Peyer's patch (tissue), 4 donors: ENCODE measurements around the gene HECTD4. TPM values are rescaled to one million over a fixed set of nuclear protein-coding genes. Genes with fewer than 3 reads are reported as not detected.

Source experiments
- DNase-seq, 3 donors: peaks; one replicate each; pipeline ENCODE4 v3.0.0-alpha.2; 2017 to 2019
- H3K27ac ChIP-seq, 4 donors: fragments of 200-600 bp; sonication (generic); one replicate each; pipeline ENCODE4 v1.5.1; 2016 to 2019
- H3K27me3 ChIP-seq, 2 donors: fragments of 200-600 bp; sonication (generic); one replicate each; pipeline ENCODE4 v1.5.1; 2019
- H3K36me3 ChIP-seq, 3 donors: fragments of 200-600 bp; sonication (generic); one replicate each; pipeline ENCODE4 v1.5.1; 2016 to 2019
- H3K4me1 ChIP-seq, 4 donors: fragments of 200-600 bp; sonication (generic); one replicate each; pipeline ENCODE4 v1.5.1; 2016 to 2019
- H3K4me3 ChIP-seq, 4 donors: fragments of 200-600 bp; sonication (generic); 1 replicate in 3 of 4; 2 replicates in 1 of 4; pipeline ENCODE4 v1.5.1; 2016 to 2019; ENCODE audit warnings: mild to moderate bottlenecking in 1 of 4
- H3K9me3 ChIP-seq, 4 donors: fragments of 200-600 bp; sonication (generic); one replicate each; pipeline ENCODE4 v1.5.1; 2016 to 2019; ENCODE audit warnings: mild to moderate bottlenecking in 1 of 4
- POLR2A ChIP-seq, 2 donors: fragments of 450-650 bp; IDR thresholded peaks; one replicate each; pipeline ENCODE4 v1.5.1; 2017; ENCODE audit warnings: antibody characterized with exemption in 2 of 2, mild to moderate bottlenecking in 2 of 2, moderate library complexity in 2 of 2
- total RNA-seq, 4 donors: library from RNA; depleted of rRNA; stranded (reverse); fragments of >200 nt; gene quantifications; one replicate each; pipeline ENCODE4 v1.1.0, GENCODE V29; 2016
- TF ChIP-seq, protein P1 (sequence below), 6 experiments: fragments of 450-650 bp in 4 of 6; fragments of 200-600 bp in 2 of 6; sonication (generic) in 1 of 6; IDR thresholded peaks; one replicate each; pipeline ENCODE4 v1.5.1; 2017 to 2019; ENCODE audit warnings: antibody characterized with exemption in 6 of 6, mild to moderate bottlenecking in 3 of 6, moderate library complexity in 1 of 6

The HECTD4 gene
- total RNA-seq, 4 donors from 2014 or later: 49.9 to 118 (median 87.3) TPM

DNA sequence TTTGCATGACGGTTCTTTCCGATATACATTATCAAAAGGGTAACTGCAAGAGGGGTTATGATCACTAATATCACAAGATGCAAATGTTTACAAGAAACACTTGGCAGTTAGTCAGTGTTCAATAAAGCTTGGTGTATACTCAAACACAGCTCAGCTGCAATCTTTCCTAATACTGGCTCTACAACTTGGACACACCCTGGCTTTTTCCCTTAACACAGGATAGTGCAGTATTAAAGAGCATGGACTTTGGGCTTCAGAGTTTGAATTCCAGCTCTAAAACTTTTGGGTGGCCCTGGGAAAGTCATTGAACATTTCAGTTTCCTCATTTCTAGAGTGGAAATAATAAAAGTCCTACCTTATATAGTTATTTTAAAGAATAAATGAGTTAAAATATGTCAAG is 107.0 kb downstream of the HECTD4 start:
- TF ChIP-seq, protein P1, sequence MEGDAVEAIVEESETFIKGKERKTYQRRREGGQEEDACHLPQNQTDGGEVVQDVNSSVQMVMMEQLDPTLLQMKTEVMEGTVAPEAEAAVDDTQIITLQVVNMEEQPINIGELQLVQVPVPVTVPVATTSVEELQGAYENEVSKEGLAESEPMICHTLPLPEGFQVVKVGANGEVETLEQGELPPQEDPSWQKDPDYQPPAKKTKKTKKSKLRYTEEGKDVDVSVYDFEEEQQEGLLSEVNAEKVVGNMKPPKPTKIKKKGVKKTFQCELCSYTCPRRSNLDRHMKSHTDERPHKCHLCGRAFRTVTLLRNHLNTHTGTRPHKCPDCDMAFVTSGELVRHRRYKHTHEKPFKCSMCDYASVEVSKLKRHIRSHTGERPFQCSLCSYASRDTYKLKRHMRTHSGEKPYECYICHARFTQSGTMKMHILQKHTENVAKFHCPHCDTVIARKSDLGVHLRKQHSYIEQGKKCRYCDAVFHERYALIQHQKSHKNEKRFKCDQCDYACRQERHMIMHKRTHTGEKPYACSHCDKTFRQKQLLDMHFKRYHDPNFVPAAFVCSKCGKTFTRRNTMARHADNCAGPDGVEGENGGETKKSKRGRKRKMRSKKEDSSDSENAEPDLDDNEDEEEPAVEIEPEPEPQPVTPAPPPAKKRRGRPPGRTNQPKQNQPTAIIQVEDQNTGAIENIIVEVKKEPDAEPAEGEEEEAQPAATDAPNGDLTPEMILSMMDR (IDR thresholded peaks at IDR 0.05): no peak
- no peak for TF ChIP-seq POLR2A (IDR thresholded peaks at IDR 0.05)

DNA sequence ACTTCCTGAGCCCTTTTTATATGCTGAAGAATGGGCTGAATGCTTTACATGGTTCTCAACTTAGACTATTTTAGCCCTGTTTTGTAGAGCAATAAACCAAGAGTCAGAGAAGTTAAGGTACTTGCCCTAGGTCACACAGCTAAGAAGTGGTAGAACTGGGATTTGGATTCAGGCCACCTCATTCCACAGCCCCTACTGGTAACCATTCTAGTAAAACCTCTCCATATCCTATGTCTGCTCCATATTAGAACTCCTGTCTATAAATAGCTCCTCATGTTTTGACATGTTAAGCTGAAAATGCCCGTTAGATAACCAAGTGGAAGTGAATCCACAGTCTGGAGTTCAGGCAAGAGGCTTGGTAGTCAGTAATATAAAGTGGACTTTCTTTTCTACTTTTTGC is 111.6 kb downstream of the HECTD4 start:
- Histone ChIP-seq H3K36me3 (peaks cover 0 to 63% (median 0%) of the 10 kb centered on the region in 3 donors), H3K4me1 (no peaks in the 10 kb centered on the region), H3K27me3 (no peaks in the 10 kb centered on the region), H3K9me3 (no peaks in the 10 kb centered on the region), H3K4me3 (no peak overlapping the region), H3K27ac (no peak overlapping the region)
- TF ChIP-seq POLR2A (IDR thresholded peaks at IDR 0.05): no peak
- no peak for DNase-seq

More for the DNA sequence above, 107.0 kb downstream of the HECTD4 start:
- Histone ChIP-seq H3K4me1 (no peaks in the 10 kb centered on the region), H3K4me3 (no peak overlapping the region), H3K36me3 (peaks cover 0 to 39% (median 0%) of the 10 kb centered on the region in 3 donors), H3K27me3 (no peaks in the 10 kb centered on the region), H3K27ac (no peak overlapping the region), H3K9me3 (no peaks in the 10 kb centered on the region)
- DNase-seq: no peak

DNA sequence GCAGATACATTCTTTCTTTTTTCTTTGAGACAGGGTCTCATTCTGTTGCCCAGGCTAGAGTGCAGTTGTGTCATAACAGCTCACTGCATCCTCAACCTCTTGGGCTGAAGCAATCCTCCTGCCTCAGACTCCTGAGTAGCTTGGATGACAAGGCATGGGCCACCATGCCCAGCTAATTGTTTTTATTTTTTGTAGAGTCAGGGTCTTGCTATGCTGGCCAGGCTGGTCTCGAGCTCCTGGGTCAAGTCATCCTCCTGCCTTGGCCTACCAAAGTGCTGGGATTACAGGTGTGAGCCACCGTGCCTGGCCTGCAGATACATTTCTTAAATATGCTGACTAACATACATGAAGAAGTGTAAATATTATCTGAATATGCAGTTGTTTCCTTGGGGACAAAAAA is 115.8 kb downstream of the HECTD4 start:
- Histone ChIP-seq H3K9me3 (no peaks in the 10 kb centered on the region), H3K27ac (no peak overlapping the region), H3K4me1 (no peaks in the 10 kb centered on the region), H3K27me3 (no peaks in the 10 kb centered on the region), H3K4me3 (no peak overlapping the region), H3K36me3 (peaks cover 0 to 70% (median 0%) of the 10 kb centered on the region in 3 donors)
- TF ChIP-seq, protein P1 (IDR thresholded peaks at IDR 0.05): no peak
- TF ChIP-seq POLR2A (IDR thresholded peaks at IDR 0.05): no peak
- DNase-seq: no peak

DNA sequence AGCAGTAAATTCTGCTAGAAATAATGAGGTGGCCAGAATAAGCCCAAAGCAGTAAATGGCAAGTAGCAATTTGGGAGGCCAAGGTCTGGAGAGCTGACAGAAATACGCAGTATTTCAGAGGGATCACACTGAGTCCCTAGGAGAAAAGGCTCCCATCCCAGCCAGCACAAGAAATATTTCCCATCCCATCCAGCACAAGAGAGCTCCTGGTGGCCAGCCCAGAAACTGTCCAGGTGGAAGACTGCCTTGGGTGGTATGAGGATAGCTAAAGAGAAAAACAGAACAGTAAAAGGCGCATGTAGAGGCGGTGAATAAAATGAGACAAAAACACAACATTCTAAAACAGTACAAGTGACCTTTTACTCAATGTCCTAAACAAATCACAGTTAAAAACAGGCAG is 120.7 kb downstream of the HECTD4 start:
- H3K4me3 ChIP-seq: no peak overlapping the region
- no peak for DNase-seq
- TF ChIP-seq POLR2A (IDR thresholded peaks at IDR 0.05): no peak
- TF ChIP-seq, protein P1 (IDR thresholded peaks at IDR 0.05): no peak
- no peak overlapping the region for H3K27ac ChIP-seq
- no peaks in the 10 kb centered on the region for H3K4me1 ChIP-seq
- H3K27me3 ChIP-seq: no peaks in the 10 kb centered on the region
- no peaks in the 10 kb centered on the region for H3K9me3 ChIP-seq
- peaks cover 0 to 65% (median 0%) of the 10 kb centered on the region in 3 donors for H3K36me3 ChIP-seq

DNA sequence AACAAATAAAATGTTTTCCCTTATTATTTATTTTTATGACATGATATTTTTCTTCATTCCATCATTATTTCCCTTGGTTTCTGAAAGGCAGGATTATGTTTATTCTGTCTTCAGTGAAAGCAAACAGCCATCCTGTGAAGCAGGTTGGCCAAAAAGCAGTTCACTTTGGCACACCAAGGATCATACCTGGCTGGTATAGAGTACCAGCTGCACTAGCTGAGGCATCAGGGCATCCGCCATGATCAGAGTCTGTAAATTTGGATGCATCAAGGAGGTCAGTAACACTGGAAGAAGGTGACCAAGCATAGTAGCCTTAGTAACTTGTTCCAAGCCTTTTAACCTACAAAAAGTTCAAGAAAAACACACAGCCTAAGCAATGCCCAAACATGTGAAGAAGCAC is 123.3 kb downstream of the HECTD4 start:
- H3K36me3 ChIP-seq: peaks cover 0 to 62% (median 0%) of the 10 kb centered on the region in 3 donors

DNA sequence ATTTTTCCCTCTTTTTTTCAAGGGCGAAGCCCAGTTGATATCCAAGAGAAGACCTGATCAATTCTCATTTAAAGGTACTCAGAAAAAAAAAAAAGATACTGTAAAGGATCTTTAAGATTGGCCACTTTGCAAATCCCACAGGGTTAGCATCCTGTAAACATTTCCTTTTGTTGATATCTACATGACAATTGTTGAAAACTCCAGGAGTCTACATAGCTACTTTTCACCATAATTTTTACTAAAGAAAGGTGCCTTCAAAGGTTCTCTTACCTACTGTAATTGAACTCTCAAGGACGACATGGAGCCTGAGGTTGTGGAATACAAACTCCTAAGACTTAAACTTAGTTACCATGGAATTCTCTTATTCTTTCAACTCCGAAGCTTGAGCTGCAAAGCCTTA is 125.5 kb downstream of the HECTD4 start:
- no peak overlapping the region for H3K4me3 ChIP-seq

More for the DNA sequence above, 123.3 kb downstream of the HECTD4 start:
- H3K9me3 ChIP-seq: no peaks in the 10 kb centered on the region
- no peak overlapping the region for H3K27ac ChIP-seq
- no peak for DNase-seq
- H3K27me3 ChIP-seq: no peaks in the 10 kb centered on the region
- H3K4me1 ChIP-seq: no peaks in the 10 kb centered on the region
- H3K4me3 ChIP-seq: no peak overlapping the region
- TF ChIP-seq, protein P1 (IDR thresholded peaks at IDR 0.05): no peak

More for the DNA sequence above, 125.5 kb downstream of the HECTD4 start:
- no peaks in the 10 kb centered on the region for H3K27me3 ChIP-seq
- H3K27ac ChIP-seq: no peak overlapping the region
- TF ChIP-seq, protein P1 (IDR thresholded peaks at IDR 0.05): no peak
- TF ChIP-seq POLR2A (IDR thresholded peaks at IDR 0.05): no peak
- H3K36me3 ChIP-seq: peaks cover 0 to 81% (median 0%) of the 10 kb centered on the region in 3 donors
- no peaks in the 10 kb centered on the region for H3K9me3 ChIP-seq
- DNase-seq: no peak
- H3K4me1 ChIP-seq: no peaks in the 10 kb centered on the region
